Uterus (tissue), 4 donors: ENCODE measurements around the gene PCDHGC5. TPM values are rescaled to one million over a fixed set of nuclear protein-coding genes. Genes with fewer than 3 reads are reported as not detected.

Experiments
- DNase-seq, 2 donors: peaks; one replicate each; pipeline ENCODE4 v3.0.0-alpha.2; 2019 to 2020
- H3K27ac ChIP-seq, 2 donors: fragments of 200-600 bp; sonication (generic); 1 replicate in 1 of 2; 2 replicates in 1 of 2; pipeline ENCODE4 v1.5.1; 2016 to 2018
- H3K27me3 ChIP-seq, 2 donors: fragments of 200-600 bp; sonication (generic); one replicate each; pipeline ENCODE4 v1.5.1; 2018 to 2019; ENCODE audit warnings: control low read depth in 1 of 2
- H3K36me3 ChIP-seq, 2 donors: fragments of 200-600 bp; sonication (generic); one replicate each; pipeline ENCODE4 v1.5.1; 2019; ENCODE audit warnings: control low read depth in 1 of 2
- H3K4me1 ChIP-seq, 2 donors: fragments of 200-600 bp; sonication (generic); one replicate each; pipeline ENCODE4 v1.5.1; 2018 to 2019; ENCODE audit warnings: control low read depth in 1 of 2
- H3K4me3 ChIP-seq, 2 donors: fragments of 200-600 bp; sonication (generic); 1 replicate in 1 of 2; 2 replicates in 1 of 2; pipeline ENCODE4 v1.5.1; 2018 to 2019; ENCODE audit warnings: mild to moderate bottlenecking in 1 of 2
- H3K9me3 ChIP-seq, 2 donors: fragments of 200-600 bp; sonication (generic); one replicate each; pipeline ENCODE4 v1.5.1; 2019; ENCODE audit warnings: control low read depth in 1 of 2
- CTCF ChIP-seq, 4 experiments: fragments of 200-600 bp in 2 of 4; fragments of 450-650 bp in 2 of 4; sonication (generic) in 2 of 4; IDR thresholded peaks; one replicate each; pipeline ENCODE4 v1.5.1; 2016 to 2019; ENCODE audit warnings: antibody characterized with exemption in 4 of 4, mild to moderate bottlenecking in 2 of 4, moderate library complexity in 1 of 4
- POLR2A ChIP-seq, 2 donors: fragments of 450-650 bp; IDR thresholded peaks; one replicate each; pipeline ENCODE4 v1.6.1; 2016; ENCODE audit warnings: antibody characterized with exemption in 2 of 2, mild to moderate bottlenecking in 1 of 2, moderate library complexity in 1 of 2
- intact Hi-C: fragments of 100-400 bp; cut with DNase I; formaldehyde crosslinking; loops from one replicate; pipeline ENCODE4 v1.15.1; 2023; ENCODE audit warnings: low total_unique reads
- total RNA-seq, 4 donors: library from RNA; depleted of rRNA in 3 of 4; stranded (reverse); fragments of >200 nt in 3 of 4; gene quantifications; one replicate each; pipeline versions ENCODE4 v1.1.0 to v1.2.4, GENCODE V29; 2014 to 2023
- donor health status: DM: yes; HTN: yes; CAD: no.

Gene PCDHGC5
- total RNA-seq, 4 donors from 2014 or later: under 0.01 to 7.5 (median 3.4) TPM

DNA sequence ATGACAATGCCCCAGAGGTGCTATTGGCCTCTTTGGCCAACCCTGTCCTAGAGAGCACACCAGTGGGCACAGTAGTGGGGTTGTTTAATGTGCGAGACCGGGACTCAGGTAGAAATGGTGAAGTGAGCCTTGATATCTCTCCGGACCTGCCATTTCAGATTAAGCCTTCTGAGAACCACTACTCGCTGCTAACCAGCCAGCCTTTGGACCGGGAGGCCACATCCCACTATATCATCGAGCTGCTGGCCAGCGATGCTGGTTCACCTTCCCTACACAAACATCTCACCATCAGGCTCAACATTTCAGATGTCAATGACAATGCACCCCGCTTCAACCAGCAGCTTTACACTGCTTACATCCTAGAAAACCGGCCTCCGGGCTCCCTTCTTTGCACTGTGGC, 1.4 kb downstream of the PCDHGC5 start:
- DNase-seq: no peak
- intact Hi-C loops: no loop called here
- H3K4me1 ChIP-seq: no peaks in the 10 kb centered on the region
- no peaks in the 10 kb centered on the region for H3K27me3 ChIP-seq
- no peaks in the 10 kb centered on the region for H3K36me3 ChIP-seq
- H3K27ac ChIP-seq: no peak overlapping the region
- H3K4me3 ChIP-seq: no peak overlapping the region
- no peak for TF ChIP-seq POLR2A (IDR thresholded peaks at IDR 0.05)
- TF ChIP-seq CTCF (IDR thresholded peaks at IDR 0.05): no peak
- H3K9me3 ChIP-seq: no peaks in the 10 kb centered on the region

DNA sequence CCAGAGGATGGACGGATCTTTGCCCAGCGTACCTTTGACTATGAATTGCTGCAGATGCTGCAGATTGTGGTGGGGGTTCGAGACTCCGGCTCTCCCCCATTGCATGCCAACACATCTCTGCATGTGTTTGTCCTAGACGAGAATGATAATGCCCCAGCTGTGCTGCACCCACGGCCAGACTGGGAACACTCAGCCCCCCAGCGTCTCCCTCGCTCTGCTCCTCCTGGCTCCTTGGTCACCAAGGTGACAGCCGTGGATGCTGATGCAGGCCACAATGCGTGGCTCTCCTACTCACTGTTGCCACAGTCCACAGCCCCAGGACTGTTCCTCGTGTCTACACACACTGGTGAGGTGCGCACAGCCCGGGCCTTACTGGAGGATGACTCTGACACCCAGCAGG, 1.9 kb downstream of the PCDHGC5 start:
- Histone ChIP-seq H3K4me1 (no peaks in the 10 kb centered on the region), H3K27ac (no peak overlapping the region), H3K27me3 (no peaks in the 10 kb centered on the region), H3K4me3 (no peak overlapping the region), H3K9me3 (no peaks in the 10 kb centered on the region), H3K36me3 (no peaks in the 10 kb centered on the region)
- no peak for TF ChIP-seq CTCF (IDR thresholded peaks at IDR 0.05)
- no peak for TF ChIP-seq POLR2A (IDR thresholded peaks at IDR 0.05)
- intact Hi-C loops: no loop called here
- DNase-seq: no peak

DNA sequence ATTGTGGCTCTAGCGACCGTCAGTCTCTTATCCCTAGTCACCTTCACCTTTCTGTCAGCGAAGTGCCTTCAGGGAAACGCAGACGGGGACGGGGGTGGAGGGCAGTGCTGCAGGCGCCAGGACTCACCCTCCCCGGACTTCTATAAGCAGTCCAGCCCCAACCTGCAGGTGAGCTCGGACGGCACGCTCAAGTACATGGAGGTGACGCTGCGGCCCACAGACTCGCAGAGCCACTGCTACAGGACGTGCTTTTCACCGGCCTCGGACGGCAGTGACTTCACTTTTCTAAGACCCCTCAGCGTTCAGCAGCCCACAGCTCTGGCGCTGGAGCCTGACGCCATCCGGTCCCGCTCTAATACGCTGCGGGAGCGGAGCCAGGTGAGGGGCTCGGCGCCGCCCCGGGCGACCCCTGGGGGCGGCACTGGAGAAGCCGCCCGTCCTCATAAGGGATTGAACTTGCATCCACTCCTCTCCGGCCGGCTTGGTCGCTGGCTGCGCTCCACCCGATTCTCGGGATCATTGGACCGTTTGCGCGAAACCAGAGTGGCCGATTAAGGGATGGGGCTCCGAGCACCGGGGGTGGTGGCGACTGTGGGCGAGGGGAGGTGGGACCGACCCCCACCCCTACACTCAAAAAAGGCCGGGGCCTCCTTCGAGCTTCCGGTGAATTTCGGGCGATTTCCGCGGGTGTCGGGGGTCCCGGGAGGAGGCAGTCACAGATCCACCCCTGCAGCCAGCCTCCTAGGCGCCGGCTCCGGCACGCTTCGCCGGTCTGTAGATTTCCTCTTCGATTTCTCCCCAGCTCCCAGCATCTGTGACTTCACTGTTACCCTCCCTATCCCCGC, 2.7 kb downstream of the PCDHGC5 start:
- H3K4me3 ChIP-seq: no peak overlapping the region
- H3K4me1 ChIP-seq: no peaks in the 10 kb centered on the region
- H3K36me3 ChIP-seq: no peaks in the 10 kb centered on the region
- no peaks in the 10 kb centered on the region for H3K27me3 ChIP-seq
- no peak for TF ChIP-seq CTCF (IDR thresholded peaks at IDR 0.05)
- no peak for TF ChIP-seq POLR2A (IDR thresholded peaks at IDR 0.05)
- intact Hi-C loops: no loop called here
- no peak for DNase-seq
- H3K9me3 ChIP-seq: no peaks in the 10 kb centered on the region
- H3K27ac ChIP-seq: no peak overlapping the region

DNA sequence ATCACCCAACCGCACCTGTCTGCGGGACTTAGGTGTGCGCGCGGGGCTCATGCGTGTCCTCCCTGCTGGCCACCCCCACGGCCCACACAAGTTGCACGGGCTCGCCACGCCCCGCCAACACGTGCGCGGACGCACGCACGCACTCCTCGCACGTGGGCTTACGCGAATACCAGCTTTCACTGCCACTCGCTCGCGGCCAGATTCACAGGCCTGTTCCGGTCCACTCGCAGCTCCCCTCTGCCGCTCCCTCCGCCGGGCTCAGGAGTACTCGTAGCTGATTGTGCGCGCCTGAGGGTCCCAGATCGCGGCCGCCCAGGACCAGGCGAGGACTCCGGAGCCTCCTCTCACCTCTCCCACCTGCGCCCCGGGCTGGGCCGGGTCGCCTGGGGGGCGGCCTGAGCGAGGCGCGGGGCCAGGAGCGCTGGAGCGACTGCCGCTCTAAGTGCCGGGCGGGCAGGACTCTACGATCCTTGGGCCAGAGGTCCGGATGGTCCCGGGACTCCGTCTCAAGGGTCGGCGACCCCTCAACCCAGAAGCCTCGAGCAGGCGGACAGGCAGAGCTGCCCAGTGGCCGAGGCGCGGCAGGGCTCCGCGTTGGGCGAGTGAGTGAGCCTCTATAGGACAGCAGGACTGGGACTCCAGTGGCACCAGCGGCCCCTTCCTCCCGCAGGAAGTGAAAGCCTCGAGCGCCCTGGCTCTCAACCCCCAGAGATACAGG, 3.4 kb downstream of the PCDHGC5 start:
- Histone ChIP-seq H3K4me3 (no peak overlapping the region), H3K36me3 (no peaks in the 10 kb centered on the region), H3K27me3 (no peaks in the 10 kb centered on the region), H3K27ac (no peak overlapping the region), H3K9me3 (no peaks in the 10 kb centered on the region), H3K4me1 (no peaks in the 10 kb centered on the region)
- TF ChIP-seq CTCF (IDR thresholded peaks at IDR 0.05): no peak
- TF ChIP-seq POLR2A (IDR thresholded peaks at IDR 0.05): no peak
- intact Hi-C loops: no loop called here
- DNase-seq: no peak
